Measurements from ENCODE around the gene ZNF771. TPM values are rescaled to one million over a fixed set of nuclear protein-coding genes. Genes with fewer than 3 reads are reported as not detected.

Gene ZNF771
- total RNA-seq, 1 experiment from 2014 or later = 11.0 TPM

DNA sequence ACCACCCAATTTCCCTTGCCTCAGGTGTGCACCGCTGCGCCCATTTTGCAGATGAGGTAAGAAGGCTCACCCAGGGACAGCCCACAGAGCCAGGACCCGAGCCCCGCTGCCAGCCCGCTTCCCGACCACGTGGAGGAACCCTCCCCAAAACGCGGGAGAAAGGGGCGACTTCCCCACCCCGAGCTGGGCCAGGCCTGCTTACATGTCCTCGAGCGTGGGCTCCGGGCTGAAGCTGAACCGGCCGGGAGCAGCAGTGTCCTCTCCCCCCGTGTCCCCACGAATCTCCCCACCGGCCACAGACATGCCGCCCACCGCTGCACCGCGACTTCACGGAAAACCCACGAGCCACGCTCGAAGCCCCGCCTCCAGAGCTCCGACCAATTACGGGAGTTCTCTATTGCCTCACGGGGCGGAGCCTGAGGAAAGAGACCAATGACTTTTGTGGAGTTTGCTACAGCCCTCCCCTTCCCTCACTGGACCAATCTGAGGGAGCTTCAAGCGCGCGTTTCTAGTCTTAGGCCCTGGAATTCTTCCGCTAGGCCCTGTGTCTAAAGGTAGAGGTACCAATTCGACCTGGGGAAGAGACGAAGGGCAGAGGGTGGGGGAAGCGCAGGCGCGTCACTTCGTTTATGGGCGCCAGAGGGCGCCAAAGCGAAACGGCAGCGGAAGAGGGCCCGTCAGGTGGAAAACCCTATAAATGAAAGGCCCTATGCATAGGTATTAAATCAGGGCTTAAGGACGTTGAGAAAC is 22.4 kb downstream of the ZNF771 start, which contains the start of gene DCTPP1:
Gene DCTPP1 (minus strand): TSS at position 353 of the 750 bp plus-strand sequence. CDS start 50 bp downstream, at position 303.
- POLR2A ChIA-PET = interaction anchor here (0.5 to 1.6 kb wide), 17 partner anchors 12 to 507 kb away, joined by 3 to 15 read pairs (median 4); partner anchors contain the start of genes PRR14, SEPHS2, ZNF48 and ZNF689
- Histone ChIP-seq H3K27ac (ENCODE audit: low read depth, low read length) (peak within 1 kb of the TSS; percentile 66), H3K4me2 (ENCODE audit: low read length) (peak within 1 kb of the TSS; percentile 89), H3K4me3 (replicated peaks in 1 of 2; ENCODE audit: low read depth in 1 of 2, low read length in 2 of 2) (peak within 1 kb of the TSS; percentile 89 to 94), H3K36me3 (ENCODE audit: control insufficient read depth in 1 of 2, insufficient read depth in 2 of 2, low read length in 2 of 2) (peaks cover 6 to 25% of the 10 kb centered on the region in 2 experiments; a peak in 3 of 4 replicates), H4K20me1 (ENCODE audit: insufficient read depth) (no peaks in the 10 kb centered on the region), H3K9ac (ENCODE audit: low read length) (peak within 1 kb of the TSS; percentile 96), H3K4me1 (ENCODE audit: control insufficient read depth in 1 of 2, insufficient read depth in 2 of 2, low read length in 2 of 2) (peaks cover 8 to 29% of the 10 kb centered on the region in 2 experiments), H3K79me2 (ENCODE audit: insufficient read depth, low read length) (peaks cover 48% of the 10 kb centered on the region), H3K9me2 (ENCODE audit: insufficient read depth) (no peaks in the 10 kb centered on the region), H2AFZ (ENCODE audit: low read depth, low read length, poor library complexity, severe bottlenecking) (peak within 1 kb of the TSS; percentile 12), H3K9me3 (ENCODE audit: control insufficient read depth in 1 of 2, insufficient read depth in 1 of 2, low read depth in 1 of 2, low read length in 2 of 2) (no peaks in the 10 kb centered on the region), H3K27me3 (ENCODE audit: insufficient read depth, low read length) (no peaks in the 10 kb centered on the region)
- peak; percentile 94 for ATAC-seq
- RAD21 ChIA-PET (ENCODE audit: low non-redundant PET in 1 of 2, low total read pairs in 2 of 2, uncharacterized antibody in 2 of 2, unreplicated experiment in 2 of 2) = interaction anchor here (0.6 to 1.6 kb wide), 12 partner anchors 12 to 221 kb away, joined by 3 to 18 read pairs (median 4); partner anchors contain the start of genes CD2BP2 (in 1 of the 2), PRR14 (in 1 of the 2), ZNF688 (in 1 of the 2) and ZNF747 (in 1 of the 2)
- no TSS peak for BruUV-seq (replicated peaks)
- peak; percentile 99 for DNase-seq (ENCODE audit: low read depth, low spot score)
- intact Hi-C loops (cut with micrococcal nuclease) = loop anchor here (5.0 kb wide), 3 partner anchors 97 to 197 kb away; partner anchors contain the start of gene ZNF768
- CTCF ChIA-PET = interaction anchor here (0.6 to 2.4 kb wide), 44 partner anchors 10 to 524 kb away, joined by 3 to 52 read pairs (median 6); partner anchors contain the start of genes FBRS, PRR14, TBC1D10B and TBX6
- TF ChIP-seq TCF7L2 (IDR thresholded peaks at IDR 0.05; ENCODE audit: borderline replicate concordance, extremely low read depth, insufficient read depth, insufficient read length) = no peak
- TF ChIP-seq POLR2AphosphoS5 (IDR thresholded peaks at IDR 0.05; ENCODE audit: low read depth, low read length) = peak; percentile 49
- TF ChIP-seq POLR2A (IDR thresholded peaks at IDR 0.05; ENCODE audit: borderline replicate concordance, extremely low read depth, insufficient read depth, insufficient read length) = peak; percentile 61
- TF ChIP-seq RAD21 (IDR thresholded peaks at IDR 0.05; ENCODE audit: low read depth) = peak; percentile 89
- no peak for TF ChIP-seq EZH2phosphoT487 (IDR thresholded peaks at IDR 0.05; ENCODE audit: borderline replicate concordance)
- TF ChIP-seq EGR1 (IDR thresholded peaks at IDR 0.05; ENCODE audit: low read depth) = no peak
- no peak for TF ChIP-seq EZH2 (IDR thresholded peaks at IDR 0.05)
- no peak for TF ChIP-seq SRF (IDR thresholded peaks at IDR 0.05; ENCODE audit: low read depth)
- no peak for TF ChIP-seq CEBPB (IDR thresholded peaks at IDR 0.05; ENCODE audit: low read depth)
- TF ChIP-seq SIN3A (IDR thresholded peaks at IDR 0.05; ENCODE audit: low read depth) = 0 out of 2 replicates have a peak, but pooled peaks have one; percentile 67
- no peak for TF ChIP-seq FOSL1 (IDR thresholded peaks at IDR 0.05; ENCODE audit: low read depth)
- TF ChIP-seq, protein P1, sequence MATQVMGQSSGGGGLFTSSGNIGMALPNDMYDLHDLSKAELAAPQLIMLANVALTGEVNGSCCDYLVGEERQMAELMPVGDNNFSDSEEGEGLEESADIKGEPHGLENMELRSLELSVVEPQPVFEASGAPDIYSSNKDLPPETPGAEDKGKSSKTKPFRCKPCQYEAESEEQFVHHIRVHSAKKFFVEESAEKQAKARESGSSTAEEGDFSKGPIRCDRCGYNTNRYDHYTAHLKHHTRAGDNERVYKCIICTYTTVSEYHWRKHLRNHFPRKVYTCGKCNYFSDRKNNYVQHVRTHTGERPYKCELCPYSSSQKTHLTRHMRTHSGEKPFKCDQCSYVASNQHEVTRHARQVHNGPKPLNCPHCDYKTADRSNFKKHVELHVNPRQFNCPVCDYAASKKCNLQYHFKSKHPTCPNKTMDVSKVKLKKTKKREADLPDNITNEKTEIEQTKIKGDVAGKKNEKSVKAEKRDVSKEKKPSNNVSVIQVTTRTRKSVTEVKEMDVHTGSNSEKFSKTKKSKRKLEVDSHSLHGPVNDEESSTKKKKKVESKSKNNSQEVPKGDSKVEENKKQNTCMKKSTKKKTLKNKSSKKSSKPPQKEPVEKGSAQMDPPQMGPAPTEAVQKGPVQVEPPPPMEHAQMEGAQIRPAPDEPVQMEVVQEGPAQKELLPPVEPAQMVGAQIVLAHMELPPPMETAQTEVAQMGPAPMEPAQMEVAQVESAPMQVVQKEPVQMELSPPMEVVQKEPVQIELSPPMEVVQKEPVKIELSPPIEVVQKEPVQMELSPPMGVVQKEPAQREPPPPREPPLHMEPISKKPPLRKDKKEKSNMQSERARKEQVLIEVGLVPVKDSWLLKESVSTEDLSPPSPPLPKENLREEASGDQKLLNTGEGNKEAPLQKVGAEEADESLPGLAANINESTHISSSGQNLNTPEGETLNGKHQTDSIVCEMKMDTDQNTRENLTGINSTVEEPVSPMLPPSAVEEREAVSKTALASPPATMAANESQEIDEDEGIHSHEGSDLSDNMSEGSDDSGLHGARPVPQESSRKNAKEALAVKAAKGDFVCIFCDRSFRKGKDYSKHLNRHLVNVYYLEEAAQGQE (IDR thresholded peaks at IDR 0.05; ENCODE audit: low read depth) = no peak
- no peak; the same call in 1 of the 2 replicates for TF ChIP-seq ELF1 (IDR thresholded peaks at IDR 0.05; ENCODE audit: borderline replicate concordance, low read depth)
- TF ChIP-seq CBX3 (IDR thresholded peaks at IDR 0.05; ENCODE audit: low read depth) = peak; percentile 68
- TF ChIP-seq SP1 (IDR thresholded peaks at IDR 0.05; ENCODE audit: low read depth) = peak; percentile 89
- no peak for TF ChIP-seq JUND (IDR thresholded peaks at IDR 0.05)
- peak; percentile 73 for TF ChIP-seq YY1 (IDR thresholded peaks at IDR 0.05; ENCODE audit: extremely low read depth, insufficient replicate concordance, low read depth, low read length)
- TF ChIP-seq, protein P2, sequence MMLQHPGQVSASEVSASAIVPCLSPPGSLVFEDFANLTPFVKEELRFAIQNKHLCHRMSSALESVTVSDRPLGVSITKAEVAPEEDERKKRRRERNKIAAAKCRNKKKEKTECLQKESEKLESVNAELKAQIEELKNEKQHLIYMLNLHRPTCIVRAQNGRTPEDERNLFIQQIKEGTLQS (IDR thresholded peaks at IDR 0.05) = no peak
- no peak for TF ChIP-seq ZNF274 (IDR thresholded peaks at IDR 0.05; ENCODE audit: low read depth, low read length)
- TF ChIP-seq, protein P3, sequence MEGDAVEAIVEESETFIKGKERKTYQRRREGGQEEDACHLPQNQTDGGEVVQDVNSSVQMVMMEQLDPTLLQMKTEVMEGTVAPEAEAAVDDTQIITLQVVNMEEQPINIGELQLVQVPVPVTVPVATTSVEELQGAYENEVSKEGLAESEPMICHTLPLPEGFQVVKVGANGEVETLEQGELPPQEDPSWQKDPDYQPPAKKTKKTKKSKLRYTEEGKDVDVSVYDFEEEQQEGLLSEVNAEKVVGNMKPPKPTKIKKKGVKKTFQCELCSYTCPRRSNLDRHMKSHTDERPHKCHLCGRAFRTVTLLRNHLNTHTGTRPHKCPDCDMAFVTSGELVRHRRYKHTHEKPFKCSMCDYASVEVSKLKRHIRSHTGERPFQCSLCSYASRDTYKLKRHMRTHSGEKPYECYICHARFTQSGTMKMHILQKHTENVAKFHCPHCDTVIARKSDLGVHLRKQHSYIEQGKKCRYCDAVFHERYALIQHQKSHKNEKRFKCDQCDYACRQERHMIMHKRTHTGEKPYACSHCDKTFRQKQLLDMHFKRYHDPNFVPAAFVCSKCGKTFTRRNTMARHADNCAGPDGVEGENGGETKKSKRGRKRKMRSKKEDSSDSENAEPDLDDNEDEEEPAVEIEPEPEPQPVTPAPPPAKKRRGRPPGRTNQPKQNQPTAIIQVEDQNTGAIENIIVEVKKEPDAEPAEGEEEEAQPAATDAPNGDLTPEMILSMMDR (IDR thresholded peaks at IDR 0.05 in 2 of 3, conservative IDR thresholded peaks at IDR 0.05 in 1 of 3; ENCODE audit: borderline replicate concordance in 1 of 3, insufficient read depth in 1 of 3, low read depth in 2 of 3, low read length in 2 of 3) = peak; percentile 79 to 94 (median 81)
